ENCODE measurements around the gene DERA.
"Not testable (repeated sequence)": the region's sequence is repeated elsewhere in the genome, so short reads cannot be mapped to it uniquely, and the experiment has no call there.

The DERA gene

GRCh38 chr12:15910468-15910863 lies 666 bp upstream of the DERA start:
- no peak for DNase-seq

GRCh38 chr12:15911931-15912330 lies 799 bp downstream of the DERA start:
- not testable (repeated sequence) for DNase-seq

GRCh38 chr12:15914131-15914530 lies 3.0 kb downstream of the DERA start:
- not testable (repeated sequence) for DNase-seq

- no peak for DNase-seq
These were observed 6.9 kb downstream of the DERA start for GRCh38 chr12:15918066-15918465.

- DNase-seq = no peak
These were observed 8.3 kb downstream of the DERA start for GRCh38 chr12:15919418-15919817.

GRCh38 chr12:15924956-15925355 lies 13.8 kb downstream of the DERA start:
- DNase-seq = no peak

- peak; percentile 93 for DNase-seq
These were observed 17.2 kb downstream of the DERA start for GRCh38 chr12:15928346-15928745.

GRCh38 chr12:15928870-15929571 lies 17.9 kb downstream of the DERA start:
- DNase-seq = no peak

- DNase-seq = no peak
These were observed 20.5 kb downstream of the DERA start for GRCh38 chr12:15931590-15932053.

GRCh38 chr12:15932327-15932726 lies 21.2 kb downstream of the DERA start:
- no peak for DNase-seq

- DNase-seq = no peak
These were observed 21.8 kb downstream of the DERA start for GRCh38 chr12:15932971-15933370.

GRCh38 chr12:15933751-15934150 lies 22.6 kb downstream of the DERA start:
- DNase-seq = no peak

GRCh38 chr12:15936751-15937150 lies 25.6 kb downstream of the DERA start:
- DNase-seq = no peak

- DNase-seq = no peak
These were observed 26.8 kb downstream of the DERA start for GRCh38 chr12:15937902-15938301.

GRCh38 chr12:15939111-15939510 lies 28.0 kb downstream of the DERA start:
- no peak for DNase-seq

- DNase-seq = no peak
These were observed 31.3 kb downstream of the DERA start for GRCh38 chr12:15942475-15942874.

GRCh38 chr12:15943519-15943918 lies 32.4 kb downstream of the DERA start:
- not testable (repeated sequence) for DNase-seq

GRCh38 chr12:15948461-15948860 lies 37.3 kb downstream of the DERA start:
- DNase-seq = not testable (repeated sequence)

- no peak for DNase-seq
These were observed 44.1 kb downstream of the DERA start for GRCh38 chr12:15955281-15955680.

GRCh38 chr12:15956010-15956409 lies 44.9 kb downstream of the DERA start:
- no peak for DNase-seq

- no peak for DNase-seq
These were observed 45.5 kb downstream of the DERA start for GRCh38 chr12:15956413-15957185.

GRCh38 chr12:15962760-15963159 lies 51.6 kb downstream of the DERA start:
- peak; percentile 7 for DNase-seq

GRCh38 chr12:15963271-15963670 lies 52.1 kb downstream of the DERA start:
- peak; percentile 71 for DNase-seq

- peak; percentile 37 for DNase-seq
These were observed 55.3 kb downstream of the DERA start for GRCh38 chr12:15966426-15966825.

Measured in HCEC 1CT (cell line).